Keratinocyte (primary cell): Measurements from ENCODE around the gene RASEF. TPM values are rescaled to one million over a fixed set of nuclear protein-coding genes. Genes with fewer than 3 reads are reported as not detected.

Source experiments
- DNase-seq: peaks from one replicate; pipeline ENCODE4 v3.0.0-alpha.2; 2011; ENCODE audit warnings: low read depth, missing footprints, low spot score
- FAIRE-seq: peaks from 2 replicates; lab custom pipeline; 2011; peaks lifted over from hg19 to GRCh38; lab: Jason Lieb, UNC
- H2AFZ ChIP-seq: 2 replicates; pipeline ENCODE4 v1.6.0; 2012; ENCODE audit warnings: low read length, control low read depth, inconsistent platforms; ENCODE audit not compliant: control insufficient read depth
- H3K27ac ChIP-seq: 2 replicates; pipeline ENCODE4 v1.5.1; 2011; ENCODE audit warnings: low read length; ENCODE audit not compliant: control insufficient read depth, insufficient read depth
- H3K27me3 ChIP-seq: 3 replicates; pipeline ENCODE4 v1.6.0; 2011; ENCODE audit warnings: low read length; ENCODE audit not compliant: control insufficient read depth, insufficient read depth; ENCODE audit errors: extremely low read depth
- H3K36me3 ChIP-seq, 2 experiments: 2 replicates in 1 of 2; 3 replicates in 1 of 2; pipeline ENCODE4 v1.5.1; 2011; ENCODE audit warnings: low read length in 2 of 2, mild to moderate bottlenecking in 1 of 2; ENCODE audit not compliant: control insufficient read depth in 2 of 2, insufficient read depth in 2 of 2; ENCODE audit errors: extremely low read depth in 1 of 2
- H3K4me1 ChIP-seq: 3 replicates; pipeline ENCODE4 v1.5.1; 2011; ENCODE audit warnings: low read length; ENCODE audit not compliant: control insufficient read depth, insufficient read depth; ENCODE audit errors: extremely low read depth
- H3K4me2 ChIP-seq: 3 replicates; pipeline ENCODE4 v1.6.0; 2011; ENCODE audit warnings: low read depth, low read length; ENCODE audit not compliant: control insufficient read depth, insufficient read depth; ENCODE audit errors: extremely low read depth
- H3K4me3 ChIP-seq, 3 experiments: fragments of 200-600 bp in 1 of 3; sonication (generic) in 1 of 3; 2 replicates in 2 of 3; 3 replicates in 1 of 3; pipeline ENCODE4 v1.5.1; 2011 to 2016; ENCODE audit warnings: low read length in 3 of 3, mild to moderate bottlenecking in 3 of 3, control low read depth in 2 of 3, inconsistent platforms in 1 of 3, low read depth in 1 of 3, mixed read lengths in 1 of 3, mixed run types in 1 of 3, moderate library complexity in 1 of 3; ENCODE audit not compliant: control insufficient read depth in 2 of 3, insufficient read depth in 2 of 3; ENCODE audit errors: extremely low read depth in 1 of 3
- H3K79me2 ChIP-seq: 2 replicates; pipeline ENCODE4 v1.6.0; 2012; ENCODE audit warnings: low read length; ENCODE audit not compliant: control insufficient read depth, insufficient read depth
- H3K9ac ChIP-seq: 3 replicates; pipeline ENCODE4 v1.6.0; 2011; ENCODE audit warnings: low read length; ENCODE audit not compliant: control insufficient read depth, insufficient read depth; ENCODE audit errors: extremely low read depth
- H3K9me1 ChIP-seq: 3 replicates; pipeline ENCODE4 v1.6.0; 2011; ENCODE audit warnings: low read length; ENCODE audit not compliant: control insufficient read depth, insufficient read depth; ENCODE audit errors: extremely low read depth
- H3K9me3 ChIP-seq: 2 replicates; pipeline ENCODE4 v1.5.1; 2012; ENCODE audit warnings: low read depth, low read length; ENCODE audit not compliant: control insufficient read depth
- H4K20me1 ChIP-seq: 3 replicates; pipeline ENCODE4 v1.6.0; 2011; ENCODE audit warnings: low read length; ENCODE audit not compliant: control insufficient read depth, insufficient read depth; ENCODE audit errors: extremely low read depth
- EZH2 ChIP-seq: IDR thresholded peaks from one replicate; pipeline ENCODE4 v1.6.1; 2012; ENCODE audit warnings: inconsistent platforms, mild to moderate bottlenecking, low read length, moderate library complexity
- dilution Hi-C: fragments of 300-500 bp; cut with MboI; formaldehyde crosslinking; loops from one replicate; pipeline ENCODE4 v1.7.0; 2020; ENCODE audit warnings: low sequenced_read_pairs; ENCODE audit not compliant: extremely low pct_ligation_motif_present
- polyA plus RNA-seq, 5 experiments: library from polyadenylated mRNA; depleted of rRNA in 3 of 5; stranded (reverse) in 3 of 5; stranded (forward) in 1 of 5; unstranded in 1 of 5; fragments of >200 nt; gene quantifications; 1 replicate in 1 of 5; 2 replicates in 3 of 5; 3 replicates in 1 of 5; pipeline versions ENCODE4 v1.2.1 to v1.2.3, GENCODE V29; 2011 to 2012; ENCODE audit warnings: missing spikeins in 2 of 5, low read depth in 1 of 5, low replicate concordance in 1 of 5
- TF ChIP-seq, protein P1 (sequence below), 3 experiments: IDR thresholded peaks in 1 of 3; conservative IDR thresholded peaks in 1 of 3; optimal IDR thresholded peaks in 1 of 3; 2 replicates in 2 of 3; 3 replicates in 1 of 3; pipeline versions ENCODE3 to v1.5.1; 2011; ENCODE audit warnings: low read length in 3 of 3, mild to moderate bottlenecking in 3 of 3, moderate library complexity in 2 of 3, control low read depth in 1 of 3, inconsistent platforms in 1 of 3; ENCODE audit not compliant: insufficient read depth in 2 of 3; ENCODE audit errors: extremely low read depth in 1 of 3

Gene RASEF
- polyA plus RNA-seq, 1 donor (not counting 4 experiments of a cell fraction or from before 2014, with no cell fraction given) = 0.28 TPM

DNA sequence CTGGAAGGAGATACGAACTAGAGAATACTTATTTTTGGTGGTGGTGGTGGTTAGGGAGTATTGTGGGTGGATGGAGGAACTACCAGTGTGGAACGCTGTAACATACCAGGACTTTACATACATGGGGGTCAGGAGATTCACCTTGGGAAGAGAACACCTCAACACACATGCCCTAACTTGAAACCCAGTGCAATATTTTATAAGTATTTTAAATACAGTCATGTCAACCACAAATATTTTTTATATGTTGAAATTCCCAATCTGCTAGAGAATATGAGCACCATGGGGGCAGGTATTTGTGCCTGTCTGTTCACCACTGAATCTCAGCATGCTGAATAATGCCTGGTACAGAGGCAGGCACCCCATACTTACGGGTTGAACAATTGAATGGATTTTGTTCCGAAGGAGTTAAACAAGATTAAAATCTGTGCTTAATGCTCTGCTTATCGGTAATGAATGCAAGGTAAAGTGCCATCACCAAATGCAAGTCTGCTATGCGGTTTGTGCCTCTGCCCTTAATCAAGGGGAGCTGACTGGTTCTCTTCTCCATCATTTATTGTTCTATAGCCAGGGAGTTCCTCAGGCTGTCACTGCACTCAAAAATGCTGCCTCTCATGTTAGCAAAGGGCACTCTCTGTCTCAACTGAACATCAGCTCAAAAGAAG, 65.3 kb downstream of the RASEF start:
- Histone ChIP-seq H2AFZ (no peak overlapping the region), H4K20me1 (no peaks in the 10 kb centered on the region), H3K27ac (no peak overlapping the region), H3K9me3 (no peaks in the 10 kb centered on the region), H3K4me3 (no peak overlapping the region), H3K36me3 (no peaks in the 10 kb centered on the region), H3K27me3 (no peaks in the 10 kb centered on the region), H3K4me2 (no peak overlapping the region), H3K79me2 (no peaks in the 10 kb centered on the region), H3K4me1 (peaks cover 17% of the 10 kb centered on the region), H3K9ac (no peak overlapping the region), H3K9me1 (no peaks in the 10 kb centered on the region)
- dilution Hi-C loops = no loop called here
- DNase-seq = no peak
- FAIRE-seq = no peak
- no peak for TF ChIP-seq EZH2
- TF ChIP-seq, protein P1, sequence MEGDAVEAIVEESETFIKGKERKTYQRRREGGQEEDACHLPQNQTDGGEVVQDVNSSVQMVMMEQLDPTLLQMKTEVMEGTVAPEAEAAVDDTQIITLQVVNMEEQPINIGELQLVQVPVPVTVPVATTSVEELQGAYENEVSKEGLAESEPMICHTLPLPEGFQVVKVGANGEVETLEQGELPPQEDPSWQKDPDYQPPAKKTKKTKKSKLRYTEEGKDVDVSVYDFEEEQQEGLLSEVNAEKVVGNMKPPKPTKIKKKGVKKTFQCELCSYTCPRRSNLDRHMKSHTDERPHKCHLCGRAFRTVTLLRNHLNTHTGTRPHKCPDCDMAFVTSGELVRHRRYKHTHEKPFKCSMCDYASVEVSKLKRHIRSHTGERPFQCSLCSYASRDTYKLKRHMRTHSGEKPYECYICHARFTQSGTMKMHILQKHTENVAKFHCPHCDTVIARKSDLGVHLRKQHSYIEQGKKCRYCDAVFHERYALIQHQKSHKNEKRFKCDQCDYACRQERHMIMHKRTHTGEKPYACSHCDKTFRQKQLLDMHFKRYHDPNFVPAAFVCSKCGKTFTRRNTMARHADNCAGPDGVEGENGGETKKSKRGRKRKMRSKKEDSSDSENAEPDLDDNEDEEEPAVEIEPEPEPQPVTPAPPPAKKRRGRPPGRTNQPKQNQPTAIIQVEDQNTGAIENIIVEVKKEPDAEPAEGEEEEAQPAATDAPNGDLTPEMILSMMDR (optimal IDR thresholded peaks at IDR 0.05 in 1 of 3, IDR thresholded peaks at IDR 0.05 in 1 of 3, conservative IDR thresholded peaks at IDR 0.05 in 1 of 3; ENCODE audit: extremely low read depth in 1 of 3, insufficient read depth in 2 of 3, low read length in 3 of 3) = no peak

DNA sequence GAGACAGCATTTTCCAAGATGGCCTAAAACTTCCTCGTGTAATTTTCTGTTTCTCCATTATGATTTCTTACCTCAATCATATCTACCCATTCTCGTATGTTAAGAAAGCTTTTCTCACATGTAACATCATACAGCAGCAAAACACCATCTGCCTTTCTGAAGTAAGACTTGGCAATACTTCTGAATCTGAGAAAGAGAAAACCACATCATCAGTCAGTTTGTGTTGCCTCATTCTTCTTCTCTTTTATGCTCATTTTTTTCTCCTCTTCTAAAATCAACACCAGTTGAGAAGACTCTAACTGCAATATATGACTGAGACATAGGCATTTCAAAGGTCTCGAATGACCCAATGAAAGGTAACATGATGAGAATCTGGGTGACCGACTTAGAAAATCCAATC, 66.0 kb downstream of the RASEF start:
- FAIRE-seq = no peak
- dilution Hi-C loops = no loop called here

More for the DNA sequence above, 66.0 kb downstream of the RASEF start:
- TF ChIP-seq, protein P1 (optimal IDR thresholded peaks at IDR 0.05 in 1 of 3, IDR thresholded peaks at IDR 0.05 in 1 of 3, conservative IDR thresholded peaks at IDR 0.05 in 1 of 3; ENCODE audit: extremely low read depth in 1 of 3, insufficient read depth in 2 of 3, low read length in 3 of 3) = no peak
- TF ChIP-seq EZH2 = no peak
- no peaks in the 10 kb centered on the region for H3K9me1 ChIP-seq
- H3K27me3 ChIP-seq = no peaks in the 10 kb centered on the region
- H3K4me3 ChIP-seq = no peak overlapping the region
- H3K79me2 ChIP-seq = no peaks in the 10 kb centered on the region
- no peak overlapping the region for H3K27ac ChIP-seq
- DNase-seq = no peak
- H4K20me1 ChIP-seq = no peaks in the 10 kb centered on the region
- H3K4me2 ChIP-seq = no peak overlapping the region
- H3K4me1 ChIP-seq = peaks cover 15% of the 10 kb centered on the region
- H3K9ac ChIP-seq = no peak overlapping the region
- no peak overlapping the region for H2AFZ ChIP-seq
- no peaks in the 10 kb centered on the region for H3K9me3 ChIP-seq
- H3K36me3 ChIP-seq = no peaks in the 10 kb centered on the region
